Cortex of kidney (tissue), 1 donor: ENCODE measurements around the gene CAMK1D.

Experiments
- DNase-seq: peaks from one replicate; lab custom pipeline; 2025; lab: John Stamatoyannopoulos, UW

CAMK1D gene

GRCh38 chr10:12375076-12375504 lies 25.7 kb downstream of the CAMK1D start:
- no peak for DNase-seq

DNA sequence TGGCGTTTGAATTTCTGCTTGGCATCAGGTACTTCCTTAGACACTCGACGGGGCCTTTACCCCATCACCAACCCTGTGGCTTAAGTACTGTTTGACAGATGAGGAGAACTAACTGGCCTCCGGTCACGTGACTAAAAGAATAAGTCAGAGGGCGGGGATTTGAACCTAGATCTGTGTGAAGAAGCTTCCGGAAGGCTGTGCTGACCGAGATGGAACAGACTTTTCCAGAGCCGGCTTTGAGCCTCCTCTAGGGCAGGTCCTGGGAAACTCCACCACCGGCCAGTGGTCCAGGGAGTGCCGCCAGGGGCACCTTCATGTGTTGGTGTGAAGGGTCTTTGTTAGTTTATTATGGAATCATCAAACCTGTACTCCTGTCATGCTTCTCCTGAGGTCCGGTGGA lies 26.9 kb downstream of the CAMK1D start:
- DNase-seq: no peak

DNA sequence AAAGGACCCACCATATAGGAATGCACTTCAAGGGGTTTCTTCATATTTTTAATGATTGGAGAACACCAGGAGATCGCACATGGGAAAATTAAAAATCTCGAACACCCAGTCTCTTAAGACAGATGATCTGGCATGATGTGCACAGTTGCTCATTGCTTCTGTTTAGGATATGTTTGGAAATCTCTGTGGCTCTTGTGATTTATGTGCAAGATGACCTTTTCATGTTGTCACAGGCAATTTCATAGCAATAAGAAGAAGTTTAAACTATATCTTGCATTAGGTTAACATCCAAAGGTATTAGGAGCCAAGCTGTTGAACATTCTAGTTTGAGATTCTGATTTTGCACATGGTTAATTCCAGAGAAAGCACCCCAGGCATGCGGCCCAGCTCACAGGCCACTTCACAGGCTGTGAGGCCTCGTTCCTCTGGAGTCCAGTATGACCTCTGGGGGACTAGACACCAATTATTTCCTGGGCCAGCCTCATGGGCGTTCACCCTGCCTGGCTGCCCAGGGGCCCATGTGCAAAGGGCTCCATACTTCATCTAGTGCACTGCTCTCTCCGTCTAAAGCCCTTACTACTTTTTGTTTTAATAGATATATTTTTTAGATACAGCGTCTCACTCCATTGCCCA lies 28.4 kb downstream of the CAMK1D start:
- DNase-seq: no peak

GRCh38 chr10:12380999-12381398 lies 31.7 kb downstream of the CAMK1D start:
- no peak for DNase-seq

DNA sequence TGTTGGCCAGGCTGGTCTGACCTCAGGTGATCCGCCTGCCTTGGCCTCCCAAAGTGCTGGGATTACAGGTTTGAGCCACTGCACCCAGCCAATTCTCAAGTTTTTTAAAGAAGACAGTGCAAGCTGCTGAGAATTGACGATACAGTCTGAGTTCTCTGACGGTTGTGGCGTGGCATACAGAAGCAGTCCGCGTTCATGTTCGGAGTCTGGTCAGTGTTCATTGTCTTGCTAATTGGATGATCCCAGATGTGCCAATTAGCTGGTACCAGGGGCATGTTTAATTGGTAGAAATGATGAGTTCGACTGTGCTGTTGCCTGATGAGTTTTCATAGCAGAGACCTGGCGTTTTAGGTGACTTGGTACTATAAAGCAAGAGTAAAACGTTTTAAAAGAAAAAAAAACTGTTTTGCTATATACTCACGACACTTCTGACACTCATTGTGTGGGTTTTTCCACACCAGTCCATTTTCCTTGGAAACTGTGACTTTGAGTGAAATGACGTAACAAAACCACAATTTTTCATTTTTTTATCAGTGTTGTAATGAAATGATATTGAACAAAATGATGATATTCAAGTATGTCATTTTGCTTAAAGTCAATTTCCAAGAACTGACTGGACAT lies 32.3 kb downstream of the CAMK1D start:
- no peak for DNase-seq

GRCh38 chr10:12382157-12382548 lies 32.8 kb downstream of the CAMK1D start:
- DNase-seq: no peak

- no peak for DNase-seq
Observed at GRCh38 chr10:12382956-12383531, 33.7 kb downstream of the CAMK1D start.

GRCh38 chr10:12384906-12385305 lies 35.6 kb downstream of the CAMK1D start:
- no peak for DNase-seq

GRCh38 chr10:12387561-12388210 lies 38.3 kb downstream of the CAMK1D start:
- no peak for DNase-seq

GRCh38 chr10:12388671-12389070 lies 39.3 kb downstream of the CAMK1D start:
- DNase-seq: no peak

DNA sequence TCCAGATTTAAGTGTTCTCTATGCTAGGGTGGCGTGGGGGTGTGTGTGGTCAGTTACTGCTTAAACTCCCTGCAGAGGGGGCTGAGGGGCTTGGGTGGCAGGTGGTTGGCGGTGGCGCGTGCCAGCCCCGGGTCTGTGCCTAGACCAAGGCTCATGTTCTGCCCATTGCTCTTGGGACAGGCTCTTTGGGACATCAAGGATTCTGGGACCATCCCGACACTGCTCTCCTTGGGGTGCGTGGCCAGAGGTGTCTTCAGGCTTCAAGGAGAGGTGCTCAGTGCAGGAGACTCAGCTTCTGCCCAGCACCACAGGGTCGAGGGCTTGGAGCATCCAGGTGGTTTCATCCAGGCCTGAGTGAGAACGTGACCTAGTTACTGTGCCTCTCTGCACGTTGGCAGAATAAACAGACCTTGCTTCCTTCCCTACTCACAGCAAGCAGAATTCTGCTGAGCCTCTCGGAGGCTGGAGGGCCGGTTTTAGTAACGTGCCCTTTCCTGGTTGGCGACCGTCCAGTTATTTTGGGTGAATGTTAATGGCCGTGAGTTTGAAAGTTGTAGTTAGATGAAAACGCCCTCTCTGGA lies 39.9 kb downstream of the CAMK1D start:
- no peak for DNase-seq

DNA sequence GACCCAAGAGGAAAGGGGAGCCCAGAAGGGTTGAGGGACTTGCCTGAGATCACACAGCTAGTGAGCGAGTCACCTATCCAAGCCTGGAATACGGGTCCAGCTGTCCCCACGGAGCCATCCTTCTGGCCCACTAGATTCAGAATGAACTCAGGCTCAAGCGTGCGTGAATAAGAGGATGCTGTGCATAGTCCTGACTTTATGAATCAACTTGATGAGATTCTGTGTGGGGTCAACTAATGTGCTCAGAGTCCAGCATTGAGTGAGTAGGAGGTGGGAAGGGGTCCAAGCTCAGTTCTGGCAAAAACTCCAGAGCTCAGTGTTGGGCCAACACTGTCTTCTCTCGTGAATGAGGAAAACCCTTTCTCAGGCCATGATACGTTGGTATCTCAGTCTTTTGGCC lies 41.4 kb downstream of the CAMK1D start:
- no peak for DNase-seq

- no peak for DNase-seq
Observed at GRCh38 chr10:12391206-12391605, 41.9 kb downstream of the CAMK1D start.

DNA sequence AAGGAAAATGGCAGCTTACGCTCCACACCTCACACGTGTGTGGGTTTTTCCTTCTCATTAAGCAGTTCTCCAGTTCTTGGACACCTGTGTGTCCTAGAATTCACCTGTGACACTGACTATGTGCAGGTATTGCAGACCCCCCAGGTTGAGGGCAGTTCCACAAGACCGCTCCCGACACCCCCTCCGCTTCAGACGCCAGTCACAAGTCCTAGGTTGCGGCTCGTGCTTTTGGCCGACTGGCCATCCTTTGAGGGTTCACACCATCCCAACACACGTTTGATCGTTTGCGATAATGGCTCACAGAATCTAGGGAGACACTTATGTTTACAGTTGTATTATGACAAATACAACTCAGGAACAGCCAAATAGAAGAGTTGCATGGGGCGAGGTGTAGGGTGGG lies 44.5 kb downstream of the CAMK1D start:
- no peak for DNase-seq

GRCh38 chr10:12394241-12395033 lies 45.1 kb downstream of the CAMK1D start:
- DNase-seq: no peak

- DNase-seq: no peak
Observed at GRCh38 chr10:12396093-12396492, 46.7 kb downstream of the CAMK1D start.

GRCh38 chr10:12396567-12396966 lies 47.2 kb downstream of the CAMK1D start:
- DNase-seq: no peak

- DNase-seq: no peak
Observed at GRCh38 chr10:12397147-12397896, 48.0 kb downstream of the CAMK1D start.

- DNase-seq: no peak
Observed at GRCh38 chr10:12397941-12398340, 48.6 kb downstream of the CAMK1D start.

DNA sequence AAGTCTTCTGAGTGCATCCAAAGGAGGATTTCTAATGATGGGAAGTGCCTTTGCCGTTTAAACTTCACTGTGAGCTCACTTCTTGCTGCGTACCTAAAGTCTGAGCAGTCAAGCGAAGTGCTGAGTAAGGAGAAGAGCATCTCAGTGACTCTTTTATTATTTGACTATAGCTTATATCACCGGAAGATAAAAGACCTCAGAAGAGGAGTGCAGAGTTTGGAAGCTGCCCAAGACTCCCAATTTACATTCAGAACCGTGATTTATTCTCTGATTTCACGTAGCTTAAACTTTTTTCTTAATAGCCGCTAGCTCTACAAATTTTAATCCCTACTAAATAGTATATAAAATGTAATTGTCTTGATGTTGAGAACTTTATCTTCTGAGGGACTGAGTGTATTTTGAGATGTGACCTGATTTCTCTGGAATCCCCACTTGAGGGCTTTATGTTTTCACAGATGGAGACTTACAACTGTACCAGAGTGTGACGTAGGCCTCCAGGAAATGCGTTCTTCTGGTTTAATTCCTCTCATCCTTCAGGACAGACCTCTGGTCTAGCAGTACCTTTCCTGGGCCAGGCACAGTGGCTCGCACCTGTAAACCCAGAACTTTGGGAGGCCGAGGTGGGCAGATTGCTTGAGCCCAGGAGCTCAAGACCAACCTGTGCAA lies 51.1 kb downstream of the CAMK1D start:
- no peak for DNase-seq

- no peak for DNase-seq
Observed at GRCh38 chr10:12401466-12401865, 52.1 kb downstream of the CAMK1D start.
